IMR-90 (cell line): ENCODE data around the gene BCAT1. TPM values are rescaled to one million over a fixed set of nuclear protein-coding genes. Genes with fewer than 3 reads are reported as not detected.

Experiments
- ATAC-seq: fragments of 200-7000 bp; cut with Tn5 transposase; 2 replicates; pipeline ENCODE4 v1.9.1; 2020; ENCODE audit warnings: low read depth, mild to moderate bottlenecking, moderate library complexity
- BruUV-seq: library from RNA; stranded (reverse); fragments of 400-500 nt; replicated peaks from 2 replicates; lab custom pipeline; 2021; lab: Mats Ljungman, UMichigan
- CTCF ChIA-PET: fragments of 300-600 bp; formaldehyde crosslinking; extraction: SDS; loops from one replicate; lab custom pipeline; 2021; ENCODE audit warnings: antibody characterized with exemption; lab: Yijun Ruan, JAX
- POLR2A ChIA-PET: fragments of 300-600 bp; sonication (Branson Sonifier 250); formaldehyde crosslinking; loops from one replicate; lab custom pipeline; 2022; ENCODE audit warnings: antibody characterized with exemption; ENCODE audit not compliant: unreplicated experiment; lab: Charles Lee
- DNase-seq: peaks from one replicate; pipeline ENCODE4 v3.0.0; 2013
- H2AFZ ChIP-seq: replicated peaks from 2 replicates; pipeline ENCODE3; 2013; ENCODE audit warnings: low read length, mild to moderate bottlenecking; ENCODE audit not compliant: poor library complexity
- H2AK5ac ChIP-seq: 2 replicates; pipeline ENCODE4 v1.6.1; 2013; ENCODE audit warnings: low read depth, low read length, inconsistent platforms
- H2AK9ac ChIP-seq: replicated peaks from 2 replicates; pipeline ENCODE3; 2013; ENCODE audit warnings: mild to moderate bottlenecking, low read depth, low read length, moderate library complexity; ENCODE audit not compliant: poor library complexity
- H2BK120ac ChIP-seq: 2 replicates; pipeline ENCODE4 v1.6.1; 2013; ENCODE audit warnings: low read depth, low read length, inconsistent platforms
- H2BK15ac ChIP-seq: 3 replicates; pipeline ENCODE4 v1.6.1; 2013; ENCODE audit warnings: low read depth, low read length, inconsistent platforms
- H2BK20ac ChIP-seq: 2 replicates; pipeline ENCODE4 v1.6.1; 2013; ENCODE audit warnings: low read depth, mild to moderate bottlenecking, inconsistent platforms, low read length, moderate library complexity
- H2BK5ac ChIP-seq: 2 replicates; pipeline ENCODE4 v1.6.1; 2013; ENCODE audit warnings: mild to moderate bottlenecking, low read depth, low read length, inconsistent platforms; ENCODE audit not compliant: poor library complexity, severe bottlenecking
- H3K14ac ChIP-seq: replicated peaks from 2 replicates; pipeline ENCODE4 v1.6.1; 2013; ENCODE audit warnings: low read depth, low read length, inconsistent platforms
- H3K18ac ChIP-seq: 2 replicates; pipeline ENCODE4 v1.6.1; 2013; ENCODE audit warnings: low read depth, low read length, control low read depth
- H3K23ac ChIP-seq: 2 replicates; pipeline ENCODE4 v1.6.1; 2013; ENCODE audit warnings: low read depth, low read length, inconsistent platforms
- H3K27ac ChIP-seq: 2 replicates; pipeline ENCODE4 v1.5.1; 2013; ENCODE audit warnings: mild to moderate bottlenecking, control low read depth, low read length; ENCODE audit not compliant: insufficient read depth
- H3K27me3 ChIP-seq: 2 replicates; pipeline ENCODE4 v1.6.1; 2013; ENCODE audit warnings: low read length; ENCODE audit not compliant: control insufficient read depth, insufficient read depth
- H3K36me3 ChIP-seq: 2 replicates; pipeline ENCODE4 v1.6.1; 2013; ENCODE audit warnings: low read length, mixed read lengths; ENCODE audit not compliant: control insufficient read depth, insufficient read depth
- H3K4ac ChIP-seq: 2 replicates; pipeline ENCODE4 v1.6.1; 2013; ENCODE audit warnings: low read depth, low read length, inconsistent platforms
- H3K4me1 ChIP-seq: 2 replicates; pipeline ENCODE4 v1.6.1; 2013; ENCODE audit warnings: low read length, mixed read lengths; ENCODE audit not compliant: control insufficient read depth, insufficient read depth
- H3K4me2 ChIP-seq: 2 replicates; pipeline ENCODE4 v1.6.1; 2013; ENCODE audit warnings: low read depth, mild to moderate bottlenecking, control low read depth, low read length, moderate library complexity
- H3K4me3 ChIP-seq: 2 replicates; pipeline ENCODE4 v1.5.1; 2013; ENCODE audit warnings: low read depth, mild to moderate bottlenecking, control low read depth, low read length, moderate library complexity; ENCODE audit not compliant: insufficient read depth
- H3K56ac ChIP-seq: 2 replicates; pipeline ENCODE4 v1.6.1; 2013; ENCODE audit warnings: low read length, inconsistent platforms; ENCODE audit not compliant: insufficient read depth; ENCODE audit errors: extremely low read depth
- H3K79me1 ChIP-seq, 2 experiments: 2 replicates each; pipeline ENCODE4 v1.6.1; 2013; ENCODE audit warnings: low read length in 2 of 2, inconsistent platforms in 1 of 2, low read depth in 1 of 2
- H3K9ac ChIP-seq: 2 replicates; pipeline ENCODE4 v1.6.1; 2013; ENCODE audit warnings: low read depth, low read length, control low read depth
- H3K9me1 ChIP-seq: 2 replicates; pipeline ENCODE4 v1.6.1; 2013; ENCODE audit warnings: low read length, inconsistent platforms; ENCODE audit not compliant: insufficient read depth
- H3K9me3 ChIP-seq: 2 replicates; pipeline ENCODE4 v1.6.1; 2013; ENCODE audit warnings: low read length; ENCODE audit not compliant: control insufficient read depth, insufficient read depth
- H4K20me1 ChIP-seq: 2 replicates; pipeline ENCODE4 v1.6.1; 2013; ENCODE audit warnings: low read length, inconsistent platforms; ENCODE audit not compliant: insufficient read depth
- H4K5ac ChIP-seq: 2 replicates; pipeline ENCODE4 v1.6.1; 2013; ENCODE audit warnings: mild to moderate bottlenecking, low read depth, low read length, control low read depth
- H4K8ac ChIP-seq, 2 experiments: 2 replicates each; pipeline ENCODE4 v1.6.1; 2013; ENCODE audit warnings: low read depth in 2 of 2, low read length in 2 of 2, control low read depth in 1 of 2, inconsistent platforms in 1 of 2
- H4K91ac ChIP-seq: 2 replicates; pipeline ENCODE4 v1.6.1; 2013; ENCODE audit warnings: low read depth, low read length, inconsistent platforms; ENCODE audit not compliant: insufficient read depth
- BHLHE40 ChIP-seq: fragments of 150-350 bp; IDR thresholded peaks from 2 replicates; pipeline ENCODE4 v1.6.1; 2016; ENCODE audit warnings: mild to moderate bottlenecking, low read depth, low read length
- CEBPB ChIP-seq: IDR thresholded peaks from 2 replicates; pipeline ENCODE4 v1.6.1; 2012; ENCODE audit warnings: low read depth, low read length, improper control_type of control experiment
- CHD1 ChIP-seq: IDR thresholded peaks from 2 replicates; pipeline ENCODE4 v1.6.1; 2012; ENCODE audit warnings: low read depth, low read length, improper control_type of control experiment
- CTCF ChIP-seq: conservative IDR thresholded peaks from 2 replicates; pipeline ENCODE4 v1.5.1; 2012; ENCODE audit warnings: mild to moderate bottlenecking, low read depth, low read length, improper control_type of control experiment
- ELK1 ChIP-seq: fragments of 150-350 bp; IDR thresholded peaks from 2 replicates; pipeline ENCODE4 v1.6.1; 2016; ENCODE audit warnings: low read depth, mild to moderate bottlenecking, low read length, moderate library complexity, borderline replicate concordance
- FOS ChIP-seq: fragments of 150-350 bp; IDR thresholded peaks from 2 replicates; pipeline ENCODE4 v1.6.1; 2016; ENCODE audit warnings: low read depth, low read length
- MAFK ChIP-seq: IDR thresholded peaks from 2 replicates; pipeline ENCODE4 v1.6.1; 2012; ENCODE audit warnings: low read depth, low read length, improper control_type of control experiment
- MAZ ChIP-seq: IDR thresholded peaks from 2 replicates; pipeline ENCODE4 v1.6.1; 2012; ENCODE audit warnings: low read depth, mild to moderate bottlenecking, low read length, improper control_type of control experiment, moderate library complexity, borderline replicate concordance
- POLR2A ChIP-seq: IDR thresholded peaks from 2 replicates; pipeline ENCODE4 v1.6.1; 2012; ENCODE audit warnings: mild to moderate bottlenecking, low read depth, low read length
- RAD21 ChIP-seq: IDR thresholded peaks from 2 replicates; pipeline ENCODE4 v1.6.1; 2012; ENCODE audit warnings: low read length, improper control_type of control experiment
- RFX5 ChIP-seq: IDR thresholded peaks from 2 replicates; pipeline ENCODE4 v1.8.0; 2012; ENCODE audit warnings: low read depth, mild to moderate bottlenecking, low read length, moderate library complexity
- SMC3 ChIP-seq: fragments of 150-350 bp; IDR thresholded peaks from 2 replicates; pipeline ENCODE4 v1.6.1; 2016; ENCODE audit warnings: low read depth, mild to moderate bottlenecking, antibody characterized with exemption, low read length, moderate library complexity
- USF2 ChIP-seq: fragments of 150-350 bp; IDR thresholded peaks from 2 replicates; pipeline ENCODE4 v1.6.1; 2017; ENCODE audit warnings: mild to moderate bottlenecking, antibody characterized with exemption, low read length, low read depth
- WGBS, 2 experiments: methylation state at CpG; one replicate each; pipeline versions ENCODE4 v1.1.5 to v1.1.7; 2013; ENCODE audit warnings: missing lambda C conversion rate in 2 of 2; ENCODE audit not compliant: insufficient read length in 1 of 2; ENCODE audit errors: extremely low coverage in 2 of 2; 5-methylcytosine and 5-hydroxymethylcytosine counted together
- dilution Hi-C: fragments of 300-500 bp; cut with HindIII; formaldehyde crosslinking; loops from one replicate; pipeline ENCODE4 v1.14.3; 2018; ENCODE audit warnings: low sequenced_read_pairs; ENCODE audit not compliant: unreplicated experiment
- in situ Hi-C: fragments of 300-500 bp; cut with MboI; formaldehyde crosslinking; loops from 3 replicates; pipeline ENCODE4 v1.14.3; 2019; ENCODE audit warnings: low sequenced_read_pairs, inconsistent platforms, mixed read lengths
- intact Hi-C: fragments of 100-400 bp; cut with micrococcal nuclease; formaldehyde crosslinking; loops from 2 replicates; pipeline ENCODE4 v1.10.0; 2022
- polyA plus RNA-seq, 3 experiments: library from polyadenylated mRNA; depleted of rRNA; stranded (reverse); fragments of >200 nt; gene quantifications; 2 replicates each; pipeline ENCODE4 v1.2.3, GENCODE V29; 2012; ENCODE audit warnings: low replicate concordance in 1 of 3
- total RNA-seq: library from RNA; depleted of rRNA; stranded (reverse); fragments of >200 nt; gene quantifications from 2 replicates; pipeline ENCODE4 v1.2.3, GENCODE V29; 2012

The BCAT1 gene
- total and polyA plus RNA-seq, 2 of the 4 experiments (the other 2 are of a cell fraction) = 30.4 to 683 TPM

- H2AFZ ChIP-seq = peak overlapping the region; percentile 98
- dilution Hi-C loops = no loop called here
- peak overlapping the region; percentile 83 for H4K5ac ChIP-seq
- peaks cover 2% of the 10 kb centered on the region for H3K9me1 ChIP-seq
- H4K91ac ChIP-seq = peak overlapping the region; percentile 99
- peak overlapping the region; percentile 98; the same call in 1 of the 2 replicates for H2AK5ac ChIP-seq
- peak overlapping the region; percentile 94 for H2BK5ac ChIP-seq
- H3K23ac ChIP-seq = peak overlapping the region; percentile 94
- intact Hi-C loops = loop anchor here (5.0 to 10.0 kb wide), 3 partner anchors 35 to 1743 kb away; no protein-coding TSS in a partner anchor
- peaks cover 30% of the 10 kb centered on the region for H4K20me1 ChIP-seq
- H3K27ac ChIP-seq = peak overlapping the region; percentile 97
- H3K9ac ChIP-seq = peak overlapping the region; percentile 98
- H3K36me3 ChIP-seq = peaks cover 4% of the 10 kb centered on the region
- 0 out of 2 replicates have a peak overlapping the region, but pooled peaks have one; percentile 36 for H2BK20ac ChIP-seq
- peaks cover 4 to 45% of the 10 kb centered on the region in 2 experiments for H3K79me1 ChIP-seq
- H2BK120ac ChIP-seq = peak overlapping the region; percentile 98
- WGBS, 2 experiments = no CpG with 5 or more reads among the region's 12 CpGs
- H2AK9ac ChIP-seq = peak overlapping the region; percentile 100
- H3K9me3 ChIP-seq = no peaks in the 10 kb centered on the region
- H3K4ac ChIP-seq = peak overlapping the region; percentile 99
- peak overlapping the region; percentile 60 for H3K4me2 ChIP-seq
- H3K4me3 ChIP-seq = peak overlapping the region; percentile 81
- CTCF ChIA-PET = interaction anchor here (0.7 to 1.1 kb wide), 2 partner anchors 57 to 152 kb away, joined by 3 read pairs; no protein-coding TSS in a partner anchor
- no peak for DNase-seq
- peak overlapping the region; percentile 51; the same call in 2 of the 3 replicates for H2BK15ac ChIP-seq
- peak overlapping the region; percentile 97 for H3K56ac ChIP-seq
- in situ Hi-C loops = loop anchor here (5.0 kb wide), 1 partner anchor 105 kb away; no protein-coding TSS in a partner anchor
- no peaks in the 10 kb centered on the region for H3K27me3 ChIP-seq
- peaks cover 10% of the 10 kb centered on the region for H3K4me1 ChIP-seq
- H3K18ac ChIP-seq = peak overlapping the region; percentile 90
- H4K8ac ChIP-seq = peak overlapping the region; percentile 97 to 99
- TSS peak; percentile 27 for BruUV-seq
- POLR2A ChIA-PET = interaction anchor here (0.6 kb wide), 1 partner anchor 71 kb away, joined by 3 read pairs; no protein-coding TSS in a partner anchor
- ATAC-seq = no peak
- H3K14ac ChIP-seq = peak overlapping the region; percentile 100
- TF ChIP-seq MAZ = no peak
- no peak for TF ChIP-seq BHLHE40
- TF ChIP-seq RAD21 = no peak
- TF ChIP-seq POLR2A = no peak
- no peak for TF ChIP-seq CTCF
- TF ChIP-seq RFX5 = no peak
- TF ChIP-seq USF2 = no peak
- no peak for TF ChIP-seq CHD1
- TF ChIP-seq MAFK = no peak
- TF ChIP-seq FOS = no peak
- TF ChIP-seq ELK1 = no peak
- no peak for TF ChIP-seq CEBPB
- TF ChIP-seq SMC3 = no peak
Observed at GRCh38 chr12:24947541-24948419, 1.1 kb downstream of the BCAT1 start.
